Measurements from ENCODE around the gene ANKRD36B. TPM values are rescaled to one million over a fixed set of nuclear protein-coding genes. Genes with fewer than 3 reads are reported as not detected.
"Not testable (repeated sequence)": the region's sequence is repeated elsewhere in the genome, so short reads cannot be mapped to it uniquely, and the experiment has no call there.

The ANKRD36B gene
- total RNA-seq, 2 experiments from 2014 or later: 11.3 to 13.2 TPM

DNA sequence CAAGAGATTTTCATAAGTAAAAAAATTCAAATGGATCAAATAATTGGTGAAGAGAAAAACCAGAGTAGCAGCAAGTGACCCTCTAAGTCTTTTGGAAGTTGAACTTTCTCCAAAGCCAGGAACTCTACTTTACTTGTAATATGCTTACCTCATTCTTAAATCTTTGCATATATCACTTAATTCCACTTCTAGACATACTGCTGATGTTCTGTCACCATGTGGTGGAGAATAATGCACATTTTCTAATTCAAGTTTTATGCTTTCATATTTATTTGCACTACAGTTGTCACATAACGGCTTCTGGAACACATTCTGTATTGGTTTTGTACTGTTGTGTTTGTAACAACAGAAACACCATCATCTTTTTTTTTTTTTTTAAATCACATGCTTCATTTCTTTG, 65.9 kb downstream of the ANKRD36B start:
- H3K27ac Mint-ChIP-seq; DNase-seq; intact Hi-C loops (cut with micrococcal nuclease); H3K4me3 Mint-ChIP-seq; H3K9me3 Mint-ChIP-seq; CTCF ChIA-PET; H3K4me1 Mint-ChIP-seq (ENCODE audit: low read depth); H3K27me3 Mint-ChIP-seq (ENCODE audit: low read depth): not testable (repeated sequence)
- peaks cover 16% of the 10 kb centered on the region for H3K36me3 Mint-ChIP-seq (ENCODE audit: low read depth)

- H3K4me1 Mint-ChIP-seq (ENCODE audit: low read depth); H3K27me3 Mint-ChIP-seq (ENCODE audit: low read depth); H3K27ac Mint-ChIP-seq; CTCF ChIA-PET; H3K9me3 Mint-ChIP-seq; H3K4me3 Mint-ChIP-seq; DNase-seq; intact Hi-C loops (cut with micrococcal nuclease): not testable (repeated sequence)
- peaks cover 15% of the 10 kb centered on the region for H3K36me3 Mint-ChIP-seq (ENCODE audit: low read depth)
Measured at GRCh38 chr2:97522916-97523555, 66.6 kb downstream of the ANKRD36B start.

DNA sequence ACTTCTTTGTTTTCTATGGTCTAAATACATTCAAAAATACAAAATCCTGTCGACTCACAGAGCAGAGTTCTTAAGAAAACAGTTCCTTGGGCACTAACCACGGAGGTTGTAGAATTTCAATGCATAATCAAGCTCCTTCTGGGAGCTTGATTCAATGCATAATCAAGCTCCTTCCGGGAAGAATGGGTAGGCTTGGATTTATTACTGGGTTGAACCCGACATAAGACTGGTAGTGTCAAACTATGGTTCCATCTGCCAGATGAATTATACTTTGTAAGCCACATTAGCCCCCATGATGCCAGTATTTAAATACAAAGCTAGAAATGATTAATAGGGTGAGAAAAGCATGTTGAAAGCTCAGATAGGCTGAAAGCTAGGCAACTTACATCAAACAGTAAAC, 94.0 kb downstream of the ANKRD36B start:
- H3K9me3 Mint-ChIP-seq; H3K4me1 Mint-ChIP-seq (ENCODE audit: low read depth); H3K27me3 Mint-ChIP-seq (ENCODE audit: low read depth); H3K36me3 Mint-ChIP-seq (ENCODE audit: low read depth); H3K4me3 Mint-ChIP-seq; intact Hi-C loops (cut with micrococcal nuclease); DNase-seq; H3K27ac Mint-ChIP-seq; CTCF ChIA-PET: not testable (repeated sequence)

GRCh38 chr2:97490141-97490540, 99.5 kb downstream of the ANKRD36B start:
- H3K9me3 Mint-ChIP-seq; intact Hi-C loops (cut with micrococcal nuclease); H3K4me1 Mint-ChIP-seq (ENCODE audit: low read depth); H3K36me3 Mint-ChIP-seq (ENCODE audit: low read depth); H3K27me3 Mint-ChIP-seq (ENCODE audit: low read depth); CTCF ChIA-PET; H3K4me3 Mint-ChIP-seq; H3K27ac Mint-ChIP-seq: not testable (repeated sequence)
- DNase-seq: peak; percentile 3

Other genes starting within 250 kb of the ANKRD36B start
- 100 to 1,000 TPM; 245 to 267 TPM for gene COX5B, start 56.2 kb upstream of the ANKRD36B start, total RNA-seq
- gene ACTR1B, start 74.2 kb upstream of the ANKRD36B start, total RNA-seq: 100 to 1,000 TPM; 103 to 104 TPM
- gene C2orf92, start 79.8 kb upstream of the ANKRD36B start, total RNA-seq: 1 to 10 TPM; 2.7 to 2.8 TPM
- 100 to 1,000 TPM; 167 TPM for gene ZAP70, start 123.7 kb upstream of the ANKRD36B start, total RNA-seq

Data from activated naive CD4-positive, alpha-beta T cell treated with anti-CD3 and anti-CD28 coated beads for 36 hours (primary cell).